ENCODE results near the gene TCF19.
"Not testable (repeated sequence)": the region's sequence is repeated elsewhere in the genome, so short reads cannot be mapped to it uniquely, and the experiment has no call there.

Gene TCF19

GRCh38 chr6:31161216-31162126 lies 3.1 kb downstream of the TCF19 start:
- no peak overlapping the region for H3K27ac ChIP-seq
- peaks cover 28% of the 10 kb centered on the region for H3K36me3 ChIP-seq
- H3K4me1 ChIP-seq, result peaks cover 33% of the 10 kb centered on the region
- TF ChIP-seq Cebpa-rat (IDR thresholded peaks at IDR 0.05), result no peak
- no peaks in the 10 kb centered on the region for H4K20me1 ChIP-seq
- H3K27me3 ChIP-seq, result no peaks in the 10 kb centered on the region
- no peak overlapping the region for H3K4me2 ChIP-seq
- no peak overlapping the region for H3K4me3 ChIP-seq
- no peak overlapping the region for H3K9ac ChIP-seq
- H3K9me3 ChIP-seq, result no peaks in the 10 kb centered on the region

- Histone ChIP-seq H3K27me3 (no peaks in the 10 kb centered on the region), H3K9ac (no peak overlapping the region), H3K9me3 (no peaks in the 10 kb centered on the region), H3K4me1 (peaks cover 22% of the 10 kb centered on the region), H3K36me3 (peaks cover 26% of the 10 kb centered on the region), H3K27ac (no peak overlapping the region), H3K4me2 (no peak overlapping the region), H3K4me3 (no peak overlapping the region), H4K20me1 (no peaks in the 10 kb centered on the region)
- no peak for TF ChIP-seq Cebpa-rat (IDR thresholded peaks at IDR 0.05)
Observed at GRCh38 chr6:31162463-31163165, 4.2 kb downstream of the TCF19 start.

- no peak overlapping the region for H3K4me3 ChIP-seq
- no peak overlapping the region for H3K9ac ChIP-seq
- H3K4me2 ChIP-seq, result no peak overlapping the region
- no peaks in the 10 kb centered on the region for H3K27me3 ChIP-seq
- no peaks in the 10 kb centered on the region for H3K9me3 ChIP-seq
- H4K20me1 ChIP-seq, result no peaks in the 10 kb centered on the region
- no peak overlapping the region for H3K27ac ChIP-seq
- peaks cover 20% of the 10 kb centered on the region for H3K4me1 ChIP-seq
- peaks cover 26% of the 10 kb centered on the region for H3K36me3 ChIP-seq
- TF ChIP-seq Cebpa-rat (IDR thresholded peaks at IDR 0.05), result no peak
Observed at GRCh38 chr6:31163922-31164321, 5.5 kb downstream of the TCF19 start.

- H3K9ac ChIP-seq, H3K9me3 ChIP-seq, H4K20me1 ChIP-seq, H3K27me3 ChIP-seq, H3K4me3 ChIP-seq, H3K4me2 ChIP-seq, H3K27ac ChIP-seq: not testable (repeated sequence)
- Histone ChIP-seq H3K4me1 (peaks cover 14% of the 10 kb centered on the region), H3K36me3 (peaks cover 26% of the 10 kb centered on the region)
Observed at GRCh38 chr6:31164475-31165063, 6.2 kb downstream of the TCF19 start.

- not testable (repeated sequence) for H3K9me3 ChIP-seq, H3K9ac ChIP-seq, H3K4me2 ChIP-seq, H3K4me3 ChIP-seq, H3K4me1 ChIP-seq, H3K27ac ChIP-seq, H4K20me1 ChIP-seq, H3K27me3 ChIP-seq
- peaks cover 26% of the 10 kb centered on the region for H3K36me3 ChIP-seq
Observed at GRCh38 chr6:31165064-31165832, 6.9 kb downstream of the TCF19 start.

- Histone ChIP-seq H3K36me3 (peaks cover 26% of the 10 kb centered on the region), H3K9ac (no peak overlapping the region), H3K4me3 (no peak overlapping the region), H3K4me2 (no peak overlapping the region), H4K20me1 (no peaks in the 10 kb centered on the region), H3K27me3 (no peaks in the 10 kb centered on the region), H3K9me3 (no peaks in the 10 kb centered on the region), H3K4me1 (no peaks in the 10 kb centered on the region; the same call in 1 of the 2 replicates), H3K27ac (no peak overlapping the region)
- no peak for TF ChIP-seq Cebpa-rat (IDR thresholded peaks at IDR 0.05)
Observed at GRCh38 chr6:31165986-31166385, 7.6 kb downstream of the TCF19 start.

- Histone ChIP-seq H3K27ac (no peak overlapping the region), H3K9me3 (no peaks in the 10 kb centered on the region), H3K36me3 (peaks cover under 1% of the 10 kb centered on the region; the same call in 1 of the 2 replicates), H3K9ac (no peak overlapping the region), H3K4me2 (no peak overlapping the region), H3K4me1 (no peaks in the 10 kb centered on the region), H3K4me3 (no peak overlapping the region), H4K20me1 (no peaks in the 10 kb centered on the region), H3K27me3 (no peaks in the 10 kb centered on the region)
- no peak for TF ChIP-seq Cebpa-rat (IDR thresholded peaks at IDR 0.05)
Observed at GRCh38 chr6:31168606-31169005, 10.2 kb downstream of the TCF19 start.

GRCh38 chr6:31169123-31169857 lies 10.9 kb downstream of the TCF19 start:
- Histone ChIP-seq H4K20me1 (no peaks in the 10 kb centered on the region), H3K36me3 (no peaks in the 10 kb centered on the region), H3K4me2 (no peak overlapping the region), H3K4me1 (no peaks in the 10 kb centered on the region), H3K9me3 (no peaks in the 10 kb centered on the region), H3K4me3 (no peak overlapping the region), H3K27me3 (no peaks in the 10 kb centered on the region), H3K27ac (no peak overlapping the region), H3K9ac (no peak overlapping the region)
- TF ChIP-seq Cebpa-rat (IDR thresholded peaks at IDR 0.05), result no peak

GRCh38 chr6:31169858-31170599 lies 11.6 kb downstream of the TCF19 start:
- not testable (repeated sequence) for H3K27ac ChIP-seq, H3K9me3 ChIP-seq, H3K4me1 ChIP-seq, H3K27me3 ChIP-seq, H3K9ac ChIP-seq, H3K4me3 ChIP-seq, H3K4me2 ChIP-seq, H4K20me1 ChIP-seq, H3K36me3 ChIP-seq

All from BLaER1 (cell line).